AG09319 (cell line): ENCODE results near the gene ST3GAL4.
"Not testable (repeated sequence)": the region's sequence is repeated elsewhere in the genome, so short reads cannot be mapped to it uniquely, and the experiment has no call there.

ENCODE experiments used
- DNase-seq: peaks from one replicate; pipeline ENCODE4 v3.0.0-alpha.2; 2010; ENCODE audit warnings: low read depth; ENCODE audit errors: extremely low read depth
- TF ChIP-seq, protein P1 (sequence below): IDR thresholded peaks from 2 replicates; pipeline ENCODE4 v1.5.1; 2011; ENCODE audit warnings: low read depth, mild to moderate bottlenecking, inconsistent platforms, low read length, moderate library complexity

ST3GAL4 gene

DNA sequence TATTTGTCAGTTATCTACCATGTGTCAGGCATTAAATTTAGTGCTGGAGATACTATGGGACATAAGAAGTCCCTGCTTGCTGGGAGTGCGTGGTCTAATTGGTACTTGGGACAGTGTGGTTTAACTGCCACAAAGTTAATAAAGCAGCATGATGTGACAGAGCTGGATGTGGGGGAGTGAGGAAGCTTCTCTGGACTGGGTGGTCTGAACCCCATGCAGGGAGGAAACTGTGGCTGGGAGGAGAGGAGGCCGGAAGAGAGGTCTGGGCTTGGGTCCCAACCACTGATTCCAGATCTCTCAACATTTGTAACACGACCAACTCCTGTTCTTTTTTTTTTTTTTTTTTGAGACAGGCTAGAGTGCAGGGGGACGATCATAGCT lies 37.1 kb downstream of the ST3GAL4 start:
- no peak for DNase-seq
- TF ChIP-seq, protein P1, sequence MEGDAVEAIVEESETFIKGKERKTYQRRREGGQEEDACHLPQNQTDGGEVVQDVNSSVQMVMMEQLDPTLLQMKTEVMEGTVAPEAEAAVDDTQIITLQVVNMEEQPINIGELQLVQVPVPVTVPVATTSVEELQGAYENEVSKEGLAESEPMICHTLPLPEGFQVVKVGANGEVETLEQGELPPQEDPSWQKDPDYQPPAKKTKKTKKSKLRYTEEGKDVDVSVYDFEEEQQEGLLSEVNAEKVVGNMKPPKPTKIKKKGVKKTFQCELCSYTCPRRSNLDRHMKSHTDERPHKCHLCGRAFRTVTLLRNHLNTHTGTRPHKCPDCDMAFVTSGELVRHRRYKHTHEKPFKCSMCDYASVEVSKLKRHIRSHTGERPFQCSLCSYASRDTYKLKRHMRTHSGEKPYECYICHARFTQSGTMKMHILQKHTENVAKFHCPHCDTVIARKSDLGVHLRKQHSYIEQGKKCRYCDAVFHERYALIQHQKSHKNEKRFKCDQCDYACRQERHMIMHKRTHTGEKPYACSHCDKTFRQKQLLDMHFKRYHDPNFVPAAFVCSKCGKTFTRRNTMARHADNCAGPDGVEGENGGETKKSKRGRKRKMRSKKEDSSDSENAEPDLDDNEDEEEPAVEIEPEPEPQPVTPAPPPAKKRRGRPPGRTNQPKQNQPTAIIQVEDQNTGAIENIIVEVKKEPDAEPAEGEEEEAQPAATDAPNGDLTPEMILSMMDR, result no peak

GRCh38 chr11:126393143-126393542 lies 37.7 kb downstream of the ST3GAL4 start:
- TF ChIP-seq, protein P1, result no peak
- DNase-seq, result no peak

DNA sequence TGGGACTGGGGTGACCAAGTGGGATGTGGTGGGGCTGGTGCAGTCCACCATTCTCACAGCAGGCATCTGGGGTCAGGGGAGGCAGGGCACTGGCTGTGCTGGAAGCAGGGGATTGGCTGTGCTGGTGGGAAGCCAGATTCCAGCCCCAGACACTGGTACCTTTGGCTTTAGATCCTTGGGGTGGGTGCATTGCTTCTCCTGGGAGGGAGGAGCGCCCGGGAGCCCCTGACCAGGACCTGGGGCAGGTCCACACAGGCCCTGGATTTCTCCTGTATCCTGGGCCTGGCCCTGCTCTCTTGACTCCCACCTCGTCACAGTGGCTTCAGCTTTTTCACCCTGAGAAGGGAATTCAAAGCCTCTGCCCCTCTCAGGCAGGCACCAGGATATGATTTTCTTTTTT lies 38.5 kb downstream of the ST3GAL4 start:
- TF ChIP-seq, protein P1, result no peak
- no peak for DNase-seq

DNA sequence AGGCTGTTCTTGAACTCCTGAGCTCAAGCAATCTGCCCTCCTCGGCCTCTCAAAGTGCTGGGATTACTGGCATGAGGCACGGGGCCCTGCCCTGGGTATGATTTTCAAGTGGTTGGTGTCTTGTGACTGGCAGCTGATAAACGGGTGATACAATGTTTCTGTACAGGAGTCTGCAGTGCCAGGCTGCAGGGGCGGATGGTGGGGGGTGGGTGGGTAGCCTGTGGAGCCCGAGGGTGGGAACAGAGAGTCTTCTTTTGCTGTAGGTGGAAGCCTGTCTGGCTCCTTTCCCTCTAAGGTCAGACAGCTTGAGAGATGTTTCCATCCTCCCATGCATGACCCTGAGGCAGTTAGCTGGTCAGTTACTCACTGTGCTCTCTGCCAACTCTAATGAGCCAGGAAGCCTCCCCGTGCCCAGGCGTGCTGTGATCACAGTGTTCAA lies 39.2 kb downstream of the ST3GAL4 start:
- DNase-seq, result not testable (repeated sequence)

GRCh38 chr11:126395784-126396183 lies 40.3 kb downstream of the ST3GAL4 start:
- not testable (repeated sequence) for DNase-seq

DNA sequence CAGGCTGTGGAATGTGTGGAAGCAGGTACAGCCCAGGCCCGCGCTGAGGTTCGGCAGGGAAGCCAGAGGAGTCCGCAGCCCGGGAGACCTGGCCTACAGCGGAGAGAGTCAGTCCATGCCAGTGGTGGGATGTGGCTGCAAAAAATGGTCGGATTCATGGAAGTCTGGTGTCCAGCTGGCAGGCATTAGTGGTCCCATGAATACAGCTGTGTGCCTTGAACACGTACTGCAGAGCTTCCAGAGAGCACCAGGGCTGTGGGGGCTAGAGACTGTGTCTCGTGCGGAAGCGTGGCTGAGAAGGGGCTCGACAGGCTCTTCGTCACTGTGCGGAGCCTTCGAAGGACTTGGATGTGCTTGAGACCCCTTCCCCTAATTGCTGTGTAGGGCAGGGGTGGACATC lies 40.8 kb downstream of the ST3GAL4 start:
- DNase-seq, result not testable (repeated sequence)

- TF ChIP-seq, protein P1, result no peak
- no peak for DNase-seq
Observed at GRCh38 chr11:126396965-126397364, 41.5 kb downstream of the ST3GAL4 start.

- TF ChIP-seq, protein P1, result no peak
- no peak for DNase-seq
Observed at GRCh38 chr11:126398296-126398695, 42.8 kb downstream of the ST3GAL4 start.

DNA sequence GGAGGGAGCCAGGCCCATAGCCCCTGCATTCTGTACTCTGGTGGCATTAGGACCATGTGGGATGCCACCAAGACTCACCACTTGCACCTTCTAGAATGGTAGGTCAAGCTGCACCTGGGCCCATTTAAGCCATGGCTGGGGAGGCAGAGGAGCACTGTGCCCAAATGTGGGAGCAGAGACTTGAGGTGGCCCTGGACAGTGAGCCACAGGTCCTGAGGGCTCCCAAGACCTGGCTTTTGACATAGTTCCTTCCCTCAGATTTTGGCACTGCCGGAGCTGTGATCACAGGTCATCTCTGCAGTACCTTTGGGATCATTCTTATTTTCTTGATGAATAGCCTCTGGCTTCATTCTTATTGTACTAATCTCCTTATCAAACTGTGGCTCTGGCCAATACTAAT lies 43.2 kb downstream of the ST3GAL4 start:
- no peak for DNase-seq
- TF ChIP-seq, protein P1, result no peak
